Immature natural killer cell (primary cell): ENCODE measurements around the gene SBSN. TPM values are rescaled to one million over a fixed set of nuclear protein-coding genes. Genes with fewer than 3 reads are reported as not detected.

Source experiments
- DNase-seq, 3 donors: peaks; one replicate each; pipeline ENCODE4 v3.0.0; 2022; ENCODE audit warnings: mixed read lengths in 1 of 3
- H3K27ac Mint-ChIP-seq, 6 donors: one replicate each; pipeline ENCODE4 v1.8.0; 2020; ENCODE audit warnings: mixed read lengths in 6 of 6, mild to moderate bottlenecking in 5 of 6, inconsistent platforms in 4 of 6, moderate library complexity in 3 of 6
- H3K27me3 Mint-ChIP-seq, 3 donors: one replicate each; pipeline ENCODE4 v1.8.0; 2020 to 2021; ENCODE audit warnings: low read depth in 3 of 3, mild to moderate bottlenecking in 3 of 3, mixed read lengths in 3 of 3, moderate library complexity in 3 of 3, inconsistent platforms in 1 of 3
- H3K36me3 Mint-ChIP-seq, 3 donors: one replicate each; pipeline ENCODE4 v1.8.0; 2020; ENCODE audit warnings: mixed read lengths in 3 of 3, inconsistent platforms in 2 of 3, mild to moderate bottlenecking in 2 of 3
- H3K4me1 Mint-ChIP-seq, 2 donors: one replicate each; pipeline ENCODE4 v1.8.0; 2020; ENCODE audit warnings: inconsistent platforms in 2 of 2, mild to moderate bottlenecking in 2 of 2, mixed read lengths in 2 of 2, moderate library complexity in 1 of 2
- H3K4me3 Mint-ChIP-seq, 5 donors: one replicate each; pipeline ENCODE4 v1.8.0; 2020; ENCODE audit warnings: mild to moderate bottlenecking in 5 of 5, mixed read lengths in 5 of 5, inconsistent platforms in 3 of 5, moderate library complexity in 3 of 5
- H3K9me3 Mint-ChIP-seq, 6 donors: one replicate each; pipeline ENCODE4 v1.8.0; 2020; ENCODE audit warnings: mild to moderate bottlenecking in 6 of 6, mixed read lengths in 6 of 6, inconsistent platforms in 4 of 6, moderate library complexity in 3 of 6
- polyA plus RNA-seq, 3 donors: library from polyadenylated mRNA; unstranded; fragments of 300-500 nt; fragmentation: Illumina TruSeq; gene quantifications; one replicate each; pipeline ENCODE4 v1.2.3, GENCODE V29; 2021

Gene SBSN, protein sequence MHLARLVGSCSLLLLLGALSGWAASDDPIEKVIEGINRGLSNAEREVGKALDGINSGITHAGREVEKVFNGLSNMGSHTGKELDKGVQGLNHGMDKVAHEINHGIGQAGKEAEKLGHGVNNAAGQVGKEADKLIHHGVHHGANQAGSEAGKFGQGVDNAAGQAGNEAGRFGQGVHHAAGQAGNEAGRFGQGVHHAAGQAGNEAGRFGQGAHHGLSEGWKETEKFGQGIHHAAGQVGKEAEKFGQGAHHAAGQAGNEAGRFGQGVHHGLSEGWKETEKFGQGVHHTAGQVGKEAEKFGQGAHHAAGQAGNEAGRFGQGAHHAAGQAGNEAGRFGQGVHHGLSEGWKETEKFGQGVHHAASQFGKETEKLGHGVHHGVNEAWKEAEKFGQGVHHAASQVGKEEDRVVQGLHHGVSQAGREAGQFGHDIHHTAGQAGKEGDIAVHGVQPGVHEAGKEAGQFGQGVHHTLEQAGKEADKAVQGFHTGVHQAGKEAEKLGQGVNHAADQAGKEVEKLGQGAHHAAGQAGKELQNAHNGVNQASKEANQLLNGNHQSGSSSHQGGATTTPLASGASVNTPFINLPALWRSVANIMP
- polyA plus RNA-seq = not detected

DNA sequence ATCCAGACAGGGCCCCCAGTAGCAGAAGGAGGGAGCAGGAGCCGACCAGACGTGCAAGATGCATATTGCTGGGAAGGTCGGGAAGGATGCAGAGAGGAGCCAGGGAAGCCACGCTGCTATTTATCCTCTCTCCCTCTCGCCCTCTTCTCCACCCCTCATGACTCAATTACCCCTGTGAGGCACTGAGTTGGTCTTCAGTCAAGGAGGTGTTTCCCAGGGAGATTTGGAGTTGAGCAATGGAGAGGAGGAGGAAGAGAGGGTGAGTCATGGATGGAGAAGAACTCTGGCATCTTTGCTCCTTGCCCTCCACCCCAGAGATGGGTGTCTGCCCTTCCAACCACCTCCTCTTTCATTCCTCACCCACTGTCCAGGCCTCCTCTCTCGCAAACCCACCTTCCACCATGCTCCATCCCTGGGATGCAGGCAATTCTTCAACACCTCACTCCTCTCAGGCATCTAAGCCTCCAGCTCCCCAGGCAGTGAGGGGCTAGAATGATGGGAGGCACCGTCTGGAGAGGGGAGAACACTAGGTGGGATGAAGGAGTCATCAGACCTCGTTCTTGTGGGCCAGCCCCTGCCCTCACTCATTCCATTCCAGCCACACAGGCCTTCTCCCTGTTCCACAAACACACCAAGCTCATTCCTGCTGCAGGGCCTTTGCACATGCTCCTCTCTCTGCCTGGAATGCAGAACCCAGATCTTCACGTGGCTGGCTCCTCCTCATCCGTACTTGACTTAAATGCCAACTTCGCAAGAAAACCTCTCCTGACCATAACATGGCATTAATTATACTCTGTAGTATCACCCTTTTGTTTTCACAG, at the start of gene SBSN:
Gene SBSN (minus strand): TSS at position 94 of the 821 bp plus-strand sequence. CDS start 30 bp downstream, at position 64.
- peaks cover 6 to 12% (median 11%) of the 10 kb centered on the region in 3 donors for H3K27me3 Mint-ChIP-seq
- peak within 1 kb of the TSS in 1 of 6 donors; percentile 30 for H3K27ac Mint-ChIP-seq
- peaks cover 7 to 8% of the 10 kb centered on the region in 2 donors for H3K4me1 Mint-ChIP-seq
- no peak for DNase-seq
- H3K4me3 Mint-ChIP-seq = no peak within 1 kb of the TSS
- H3K36me3 Mint-ChIP-seq = no peaks in the 10 kb centered on the region
- peaks cover 0 to 1% (median 0%) of the 10 kb centered on the region in 6 donors for H3K9me3 Mint-ChIP-seq

DNA sequence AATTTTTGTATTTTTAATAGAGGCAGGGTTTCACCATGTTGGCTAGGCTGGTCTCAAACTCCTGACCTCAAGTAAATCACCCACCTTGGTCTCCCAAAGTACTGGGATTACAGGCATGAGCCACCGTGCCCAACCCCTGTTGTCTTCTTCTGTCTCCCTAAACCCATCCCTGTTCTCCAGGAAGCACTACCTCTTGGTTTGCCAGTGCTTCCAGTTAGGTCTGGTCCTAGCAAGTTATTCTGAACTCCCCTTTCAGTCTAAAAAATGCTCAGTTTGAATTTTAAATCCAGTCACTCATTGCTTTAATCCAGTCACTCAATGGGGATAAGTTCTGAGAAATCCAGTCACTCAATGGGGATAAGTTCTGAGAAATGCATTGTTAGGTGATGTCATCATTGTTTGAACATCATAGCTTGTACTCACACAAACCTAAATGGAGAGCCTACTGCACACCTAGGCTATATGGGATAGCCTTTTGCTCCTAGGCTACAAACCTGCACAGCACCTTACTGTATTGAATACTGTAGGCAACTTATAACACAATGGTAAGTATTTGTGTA, 43.4 kb upstream of the SBSN start:
- H3K27ac Mint-ChIP-seq = no peak overlapping the region
- no peak for DNase-seq
- H3K9me3 Mint-ChIP-seq = peaks cover 8 to 20% (median 18%) of the 10 kb centered on the region in 6 donors
- H3K36me3 Mint-ChIP-seq = peaks cover 5 to 11% (median 9%) of the 10 kb centered on the region in 3 donors
- no peak overlapping the region for H3K4me3 Mint-ChIP-seq
- H3K4me1 Mint-ChIP-seq = no peaks in the 10 kb centered on the region
- peaks cover 9 to 13% (median 11%) of the 10 kb centered on the region in 3 donors for H3K27me3 Mint-ChIP-seq

DNA sequence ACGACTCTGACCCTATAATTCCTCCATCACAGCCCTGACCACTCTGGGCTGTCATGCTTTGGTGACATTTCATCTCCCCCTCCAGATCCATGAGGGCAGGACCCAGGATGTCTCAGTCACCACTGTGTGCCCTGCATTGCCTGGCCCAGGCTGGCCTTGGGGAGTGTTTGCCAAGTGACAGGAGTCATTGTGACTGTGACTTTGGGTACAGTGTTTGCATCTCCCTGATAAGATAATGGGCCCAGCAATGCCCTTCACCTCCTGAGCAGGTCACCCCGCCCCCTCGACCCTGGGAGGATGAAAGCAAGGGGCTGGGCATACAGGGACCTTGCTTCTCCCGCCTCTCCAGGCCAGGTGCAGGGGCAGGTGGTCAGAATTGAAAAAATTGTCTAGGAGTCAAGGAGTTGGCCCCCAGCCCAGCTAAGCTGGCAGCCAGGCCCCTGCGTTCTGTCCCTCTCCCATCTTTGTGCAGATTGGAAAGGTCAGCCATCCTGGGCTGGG, 41.2 kb upstream of the SBSN start:
- no peak overlapping the region for H3K27ac Mint-ChIP-seq
- peaks cover 0 to 3% (median 0%) of the 10 kb centered on the region in 6 donors for H3K9me3 Mint-ChIP-seq
- peaks cover 4 to 15% (median 6%) of the 10 kb centered on the region in 3 donors for H3K27me3 Mint-ChIP-seq
- no peak overlapping the region for H3K4me3 Mint-ChIP-seq
- no peaks in the 10 kb centered on the region for H3K4me1 Mint-ChIP-seq
- H3K36me3 Mint-ChIP-seq = no peaks in the 10 kb centered on the region
- DNase-seq = no peak

DNA sequence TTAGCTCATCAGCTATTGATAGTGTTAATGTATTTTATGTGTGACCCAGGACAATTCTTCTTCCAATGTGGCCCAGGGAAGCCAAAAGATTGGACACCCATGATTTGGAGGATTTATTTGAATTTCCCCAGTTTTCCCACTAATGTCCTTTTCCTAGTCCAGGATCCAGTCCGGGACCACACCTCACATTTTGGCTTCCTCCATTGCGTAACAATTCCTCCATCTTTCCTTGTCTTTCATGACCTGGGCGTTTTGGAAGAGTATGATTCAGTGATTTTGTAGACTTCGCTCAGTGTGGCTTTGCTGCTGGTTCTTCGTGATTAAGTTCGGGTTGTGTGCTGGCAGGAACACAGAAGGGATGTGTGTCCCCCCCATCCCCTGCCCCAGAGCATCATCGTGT, 38.6 kb upstream of the SBSN start:
- H3K36me3 Mint-ChIP-seq = no peaks in the 10 kb centered on the region
- peaks cover 2 to 8% (median 6%) of the 10 kb centered on the region in 3 donors for H3K27me3 Mint-ChIP-seq
- no peaks in the 10 kb centered on the region for H3K9me3 Mint-ChIP-seq
- no peaks in the 10 kb centered on the region for H3K4me1 Mint-ChIP-seq
- no peak overlapping the region for H3K4me3 Mint-ChIP-seq
- no peak overlapping the region for H3K27ac Mint-ChIP-seq
- no peak for DNase-seq

DNA sequence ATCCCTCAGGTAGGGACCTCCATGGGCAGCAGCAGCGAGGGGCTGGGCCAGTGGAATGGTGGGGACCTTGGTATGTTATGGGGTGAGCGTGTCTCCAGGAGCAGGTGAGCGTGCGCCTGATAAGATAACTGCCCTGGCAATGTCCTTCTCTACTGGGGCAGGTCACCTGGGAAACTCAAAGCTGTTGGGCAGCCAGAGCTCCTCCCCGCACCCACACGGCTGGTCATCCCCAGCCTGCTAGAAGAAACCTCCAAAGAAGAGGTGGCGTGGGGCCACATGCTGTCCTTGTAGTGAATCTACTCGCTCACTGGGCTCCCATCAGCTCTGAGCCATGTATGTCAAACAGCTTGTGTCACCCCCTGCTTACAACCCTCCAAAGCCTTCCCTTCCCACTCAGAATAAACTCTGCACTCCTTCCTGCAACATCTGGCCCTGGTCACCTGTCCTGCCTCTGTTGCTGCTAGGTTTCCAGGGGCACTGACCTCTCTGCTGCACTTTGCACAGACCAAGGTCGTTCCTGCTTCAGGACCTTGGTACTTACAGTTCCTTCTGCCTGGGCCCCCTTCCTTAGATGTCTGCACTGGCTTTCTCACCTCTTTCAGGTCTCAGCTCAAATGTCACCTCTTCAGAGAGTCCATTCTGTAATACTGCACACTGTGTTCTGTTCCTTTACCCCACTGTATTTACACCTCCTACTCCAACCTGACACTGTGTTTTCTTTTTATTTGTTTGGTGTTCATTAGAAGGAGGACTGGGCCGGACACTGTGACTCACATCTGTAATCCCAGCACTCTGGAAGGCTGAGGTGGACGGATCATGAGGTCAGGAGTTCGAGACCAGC, 37.1 kb upstream of the SBSN start:
- peaks cover 4 to 7% (median 6%) of the 10 kb centered on the region in 3 donors for H3K27me3 Mint-ChIP-seq

DNA sequence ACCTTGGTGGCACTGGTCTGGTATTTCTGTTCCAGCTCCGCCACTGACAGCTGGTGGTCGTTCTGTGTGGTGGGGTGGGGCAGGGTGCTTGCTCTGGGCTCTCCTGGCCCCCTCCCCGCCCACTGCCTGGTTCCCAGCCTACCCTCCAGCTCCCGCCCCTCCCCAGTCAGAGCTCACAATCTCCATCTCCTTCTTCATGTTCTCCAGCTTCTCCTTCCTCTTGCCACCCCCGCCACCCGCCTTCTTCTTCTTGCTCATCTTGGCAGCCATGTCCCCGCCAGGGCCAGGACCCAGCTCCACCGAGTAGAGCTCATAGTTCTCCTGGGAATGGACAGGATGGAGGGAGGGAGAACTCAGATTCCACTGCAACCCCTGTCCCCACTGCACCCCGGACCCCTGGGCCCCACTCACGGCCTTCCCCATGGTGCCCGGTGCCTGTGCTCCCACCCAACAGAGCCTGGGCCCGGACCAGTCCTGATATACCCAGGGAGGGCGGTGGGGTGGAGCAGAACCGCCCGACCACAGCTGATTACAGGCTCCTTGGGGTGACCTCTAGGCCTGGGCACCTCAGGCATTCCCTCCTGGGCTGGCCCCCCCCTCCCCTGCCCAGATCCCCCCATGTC, 35.2 kb upstream of the SBSN start, which contains the start of gene ATP4A:
Gene ATP4A (minus strand): TSS at position 452 of the 623 bp plus-strand sequence. CDS start 29 bp downstream, at position 423.
- H3K4me3 Mint-ChIP-seq = no peak within 1 kb of the TSS
- peaks cover 0 to 5% of the 10 kb centered on the region in 2 donors for H3K4me1 Mint-ChIP-seq
- H3K27ac Mint-ChIP-seq = no peak within 1 kb of the TSS
- peaks cover 12 to 16% (median 12%) of the 10 kb centered on the region in 3 donors for H3K27me3 Mint-ChIP-seq
- no peak for DNase-seq
- H3K36me3 Mint-ChIP-seq = no peaks in the 10 kb centered on the region
- H3K9me3 Mint-ChIP-seq = no peaks in the 10 kb centered on the region

More for the DNA sequence above, 37.1 kb upstream of the SBSN start:
- no peaks in the 10 kb centered on the region for H3K36me3 Mint-ChIP-seq
- H3K27ac Mint-ChIP-seq = no peak overlapping the region
- no peaks in the 10 kb centered on the region for H3K4me1 Mint-ChIP-seq
- no peak for DNase-seq
- H3K9me3 Mint-ChIP-seq = no peaks in the 10 kb centered on the region
- H3K4me3 Mint-ChIP-seq = no peak overlapping the region

DNA sequence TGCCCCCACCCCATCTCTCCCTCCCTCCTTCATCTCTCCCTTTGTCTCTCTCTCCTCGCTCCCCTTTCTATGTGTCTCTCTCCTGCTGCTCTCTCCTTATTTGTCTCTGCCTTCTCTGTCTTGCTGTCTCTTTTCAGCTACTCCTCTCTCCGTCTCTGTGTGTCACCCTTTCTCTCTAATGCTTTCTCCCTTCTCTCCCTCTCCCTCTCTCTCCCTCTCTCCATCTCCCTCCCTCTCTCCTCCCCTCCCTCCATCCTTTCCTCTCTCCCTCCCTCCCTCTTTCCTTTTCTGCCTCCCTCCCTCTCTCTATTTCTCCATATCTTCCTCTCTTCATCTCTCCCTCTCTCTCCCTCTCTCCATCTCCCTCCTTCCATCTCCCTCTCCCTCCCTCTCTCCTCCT, 34.7 kb upstream of the SBSN start:
- no peaks in the 10 kb centered on the region for H3K36me3 Mint-ChIP-seq
- H3K4me3 Mint-ChIP-seq = no peak overlapping the region
- no peak overlapping the region for H3K27ac Mint-ChIP-seq
- H3K27me3 Mint-ChIP-seq = peaks cover 12 to 16% (median 12%) of the 10 kb centered on the region in 3 donors
- H3K4me1 Mint-ChIP-seq = peaks cover 3 to 6% of the 10 kb centered on the region in 2 donors
- no peak for DNase-seq
- no peaks in the 10 kb centered on the region for H3K9me3 Mint-ChIP-seq

DNA sequence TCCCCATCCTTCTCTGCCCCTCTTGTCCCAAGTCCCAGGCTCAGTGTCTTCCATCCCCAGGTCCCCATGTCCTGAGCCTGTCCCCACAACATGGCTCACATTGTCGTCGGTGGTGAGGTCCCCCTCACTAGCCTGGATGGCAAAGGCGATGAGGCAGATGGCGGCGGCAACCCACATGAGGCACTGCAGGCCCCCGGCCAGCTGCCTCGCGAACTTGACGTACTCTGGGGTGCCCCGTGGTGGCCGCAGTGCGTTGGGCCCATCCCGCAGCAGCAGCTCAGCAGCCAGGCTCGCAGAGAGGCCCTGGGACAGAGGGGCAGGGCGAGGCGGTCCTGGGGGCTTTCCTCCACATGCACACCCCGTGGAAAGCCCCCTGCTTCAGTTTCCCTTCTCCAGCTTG, 34.2 kb upstream of the SBSN start:
- H3K27me3 Mint-ChIP-seq = peaks cover 12 to 16% (median 13%) of the 10 kb centered on the region in 3 donors
- no peaks in the 10 kb centered on the region for H3K9me3 Mint-ChIP-seq
- no peak overlapping the region for H3K27ac Mint-ChIP-seq
- H3K4me1 Mint-ChIP-seq = peaks cover 7 to 8% of the 10 kb centered on the region in 2 donors
- DNase-seq = no peak
- H3K4me3 Mint-ChIP-seq = no peak overlapping the region
- H3K36me3 Mint-ChIP-seq = no peaks in the 10 kb centered on the region

DNA sequence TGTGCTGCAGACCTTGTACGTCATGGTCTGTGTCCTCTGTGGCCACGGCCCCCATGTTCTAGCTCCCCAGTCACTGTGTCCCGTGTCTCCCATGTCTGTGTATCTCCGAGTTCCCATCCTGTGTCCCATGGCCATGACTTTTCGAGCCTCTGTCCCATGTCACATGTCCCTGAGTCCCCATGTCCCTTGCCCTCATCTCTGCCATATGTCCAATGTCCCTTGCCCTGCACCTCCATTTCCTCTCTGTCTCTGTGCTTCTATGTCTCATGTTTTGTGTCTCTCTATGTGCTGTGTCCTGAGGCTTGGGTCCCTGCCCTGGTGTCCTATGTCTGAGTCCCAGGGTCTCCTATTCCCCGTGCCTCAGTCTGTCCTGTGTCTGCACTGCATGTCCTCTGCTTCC, 33.3 kb upstream of the SBSN start:
- Mint-ChIP-seq H3K4me1 (peaks cover 10 to 13% of the 10 kb centered on the region in 2 donors), H3K27ac (peak overlapping the region in 1 of 6 donors; percentile 12), H3K9me3 (no peaks in the 10 kb centered on the region), H3K27me3 (peaks cover 8 to 16% (median 16%) of the 10 kb centered on the region in 3 donors), H3K4me3 (peak overlapping the region in 2 of 5 donors; percentile 31 to 48), H3K36me3 (no peaks in the 10 kb centered on the region)
- DNase-seq = no peak

DNA sequence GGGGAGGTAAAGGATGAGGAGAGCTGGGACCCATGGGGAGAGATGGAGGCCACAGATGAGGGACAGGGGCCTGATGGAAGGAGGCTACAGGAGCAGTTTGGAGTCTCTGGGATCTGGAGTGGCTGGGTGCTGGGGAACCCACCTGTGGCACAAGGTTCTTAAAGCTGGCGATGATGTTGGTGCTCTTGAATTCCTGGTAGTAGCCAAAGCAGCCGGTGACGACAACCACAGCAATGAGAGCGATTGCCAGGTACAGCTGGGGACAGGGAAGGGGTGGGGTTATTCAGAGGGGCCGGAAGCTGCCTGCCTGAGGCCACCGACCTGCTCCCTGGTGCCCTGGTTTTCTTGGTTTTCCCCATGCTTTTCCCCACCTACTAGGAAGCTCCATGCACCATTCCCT, 32.6 kb upstream of the SBSN start:
- no peaks in the 10 kb centered on the region for H3K9me3 Mint-ChIP-seq
- no peak for DNase-seq
- H3K27ac Mint-ChIP-seq = no peak overlapping the region
- H3K27me3 Mint-ChIP-seq = peaks cover 8 to 23% (median 18%) of the 10 kb centered on the region in 3 donors
- no peaks in the 10 kb centered on the region for H3K36me3 Mint-ChIP-seq
- no peak overlapping the region for H3K4me3 Mint-ChIP-seq
- H3K4me1 Mint-ChIP-seq = peaks cover 10 to 13% of the 10 kb centered on the region in 2 donors

DNA sequence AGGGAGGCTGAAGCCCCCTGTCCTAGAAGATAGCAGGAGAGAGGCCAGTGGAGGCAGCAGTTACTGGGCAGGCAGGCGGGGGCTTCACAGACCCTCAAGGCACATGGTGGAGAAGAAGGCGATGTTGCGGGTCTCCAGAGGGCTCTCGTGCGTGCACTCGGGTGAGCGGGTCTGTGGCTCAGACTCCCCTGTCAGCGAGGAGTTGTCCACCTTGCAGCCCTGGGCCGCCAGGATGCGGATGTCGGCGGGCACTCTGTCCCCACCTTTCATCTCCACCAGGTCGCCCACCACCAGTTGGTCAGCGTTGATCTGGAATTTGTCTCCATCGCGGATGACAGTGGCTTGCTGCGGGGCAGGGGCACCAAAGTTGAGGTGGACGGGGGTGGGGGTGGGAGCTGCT, 32.2 kb upstream of the SBSN start:
- H3K27me3 Mint-ChIP-seq = peaks cover 8 to 23% (median 18%) of the 10 kb centered on the region in 3 donors
- H3K9me3 Mint-ChIP-seq = no peaks in the 10 kb centered on the region
- no peak overlapping the region for H3K27ac Mint-ChIP-seq
- no peaks in the 10 kb centered on the region for H3K36me3 Mint-ChIP-seq
- no peak for DNase-seq
- peaks cover 10 to 13% of the 10 kb centered on the region in 2 donors for H3K4me1 Mint-ChIP-seq
- H3K4me3 Mint-ChIP-seq = no peak overlapping the region

DNA sequence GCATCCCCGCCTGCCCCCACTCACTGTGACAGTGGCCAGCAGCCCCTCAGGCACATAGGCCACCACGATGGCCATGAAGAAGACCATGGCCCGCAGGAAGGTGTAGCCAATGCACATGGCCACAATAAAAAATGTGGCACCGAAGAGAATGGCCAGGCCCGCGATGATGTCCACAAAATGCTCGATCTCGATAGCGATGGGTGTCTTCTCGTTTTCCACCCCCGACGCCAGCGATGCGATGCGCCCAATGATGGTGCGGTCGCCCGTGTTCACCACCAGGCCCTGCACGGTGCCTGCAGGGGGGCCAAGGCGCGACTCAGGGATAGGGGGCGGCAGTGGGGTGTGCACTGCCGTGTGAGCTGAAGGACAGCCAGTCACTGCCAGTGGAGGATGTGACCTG, 31.7 kb upstream of the SBSN start:
- Mint-ChIP-seq H3K9me3 (no peaks in the 10 kb centered on the region), H3K4me1 (peaks cover 10 to 13% of the 10 kb centered on the region in 2 donors), H3K36me3 (no peaks in the 10 kb centered on the region), H3K4me3 (no peak overlapping the region), H3K27me3 (peaks cover 8 to 22% (median 18%) of the 10 kb centered on the region in 3 donors), H3K27ac (no peak overlapping the region)
- no peak for DNase-seq
